PC-9 (cell line): ENCODE measurements around the gene ATL1. TPM values are rescaled to one million over a fixed set of nuclear protein-coding genes. Genes with fewer than 3 reads are reported as not detected.

Experiments
- BruUV-seq: library from RNA; stranded (reverse); fragments of 400-500 nt; replicated peaks from 2 replicates; lab custom pipeline; 2021; lab: Mats Ljungman, UMichigan
- CTCF ChIA-PET: fragments of 300-600 bp; sonication (Branson Sonifier 250); formaldehyde crosslinking; loops from one replicate; lab custom pipeline; 2022; ENCODE audit warnings: antibody characterized with exemption; lab: Charles Lee
- POLR2A ChIA-PET: fragments of 300-600 bp; sonication (Branson Sonifier 250); formaldehyde crosslinking; loops from one replicate; lab custom pipeline; 2022; ENCODE audit warnings: antibody characterized with exemption; ENCODE audit not compliant: unreplicated experiment; lab: Charles Lee
- DNase-seq, 2 experiments: peaks; one replicate each; pipeline versions ENCODE4 v3.0.0 to v3.0.0-alpha.2; 2015 to 2022; ENCODE audit warnings: mixed read lengths in 1 of 2
- H2AFZ ChIP-seq: fragments of 200-600 bp; sonication (generic); 2 replicates; pipeline ENCODE4 v1.8.1; 2017; ENCODE audit warnings: antibody characterized with exemption
- H3F3A ChIP-seq: fragments of 200-600 bp; sonication (generic); 2 replicates; pipeline ENCODE4 v1.8.1; 2017; ENCODE audit warnings: antibody characterized with exemption, mild to moderate bottlenecking, low read depth; ENCODE audit not compliant: insufficient read depth
- H3K27ac ChIP-seq: fragments of 200-600 bp; sonication (generic); 2 replicates; pipeline ENCODE4 v1.6.1; 2016; ENCODE audit warnings: mixed run types
- H3K27me3 ChIP-seq: fragments of 200-600 bp; sonication (generic); 2 replicates; pipeline ENCODE4 v1.6.1; 2016; ENCODE audit warnings: low read depth, mixed run types; ENCODE audit not compliant: insufficient read depth
- H3K36me3 ChIP-seq: fragments of 200-600 bp; sonication (generic); 2 replicates; pipeline ENCODE4 v1.6.1; 2016; ENCODE audit warnings: low read depth, mixed run types
- H3K4me1 ChIP-seq: fragments of 200-600 bp; sonication (generic); replicated peaks from 2 replicates; pipeline ENCODE4 v1.6.1; 2016; ENCODE audit warnings: mixed run types; ENCODE audit not compliant: insufficient read depth
- H3K4me2 ChIP-seq: fragments of 200-600 bp; sonication (generic); 2 replicates; pipeline ENCODE4 v1.6.1; 2017; ENCODE audit warnings: mixed run types
- H3K4me3 ChIP-seq: fragments of 200-600 bp; sonication (generic); 2 replicates; pipeline ENCODE4 v1.6.1; 2016; ENCODE audit warnings: mixed run types
- H3K79me2 ChIP-seq: fragments of 200-600 bp; sonication (generic); 2 replicates; pipeline ENCODE4 v1.6.1; 2017; ENCODE audit warnings: low read depth, mixed run types
- H3K9me2 ChIP-seq: fragments of 200-600 bp; sonication (generic); 2 replicates; pipeline ENCODE4 v1.8.1; 2017; ENCODE audit warnings: mild to moderate bottlenecking; ENCODE audit not compliant: insufficient read depth
- H3K9me3 ChIP-seq: fragments of 200-600 bp; sonication (generic); 2 replicates; pipeline ENCODE4 v1.8.1; 2016; ENCODE audit warnings: low read depth; ENCODE audit not compliant: insufficient read depth
- H4K20me1 ChIP-seq: fragments of 200-600 bp; sonication (generic); 2 replicates; pipeline ENCODE4 v1.8.1; 2017; ENCODE audit not compliant: insufficient read depth
- EZH2 ChIP-seq: fragments of 200-600 bp; sonication (generic); IDR thresholded peaks from 2 replicates; pipeline ENCODE4 v1.8.0; 2017; ENCODE audit warnings: antibody characterized with exemption, low read depth
- intact Hi-C: fragments of 100-400 bp; cut with micrococcal nuclease; formaldehyde crosslinking; loops from one replicate; pipeline ENCODE4 v1.10.0; 2022; ENCODE audit not compliant: unreplicated experiment
- total RNA-seq: library from RNA; stranded (reverse); gene quantifications from 2 replicates; pipeline ENCODE4 v1.2.3, GENCODE V29; 2021
- TF ChIP-seq, protein P1 (sequence below): fragments of 200-600 bp; sonication (generic); conservative IDR thresholded peaks from 2 replicates; pipeline ENCODE4 v1.6.1; 2017; ENCODE audit warnings: mixed run types, antibody characterized with exemption, mild to moderate bottlenecking, moderate library complexity

ATL1 gene
- total RNA-seq, 1 experiment from 2014 or later, result 4.3 TPM

DNA sequence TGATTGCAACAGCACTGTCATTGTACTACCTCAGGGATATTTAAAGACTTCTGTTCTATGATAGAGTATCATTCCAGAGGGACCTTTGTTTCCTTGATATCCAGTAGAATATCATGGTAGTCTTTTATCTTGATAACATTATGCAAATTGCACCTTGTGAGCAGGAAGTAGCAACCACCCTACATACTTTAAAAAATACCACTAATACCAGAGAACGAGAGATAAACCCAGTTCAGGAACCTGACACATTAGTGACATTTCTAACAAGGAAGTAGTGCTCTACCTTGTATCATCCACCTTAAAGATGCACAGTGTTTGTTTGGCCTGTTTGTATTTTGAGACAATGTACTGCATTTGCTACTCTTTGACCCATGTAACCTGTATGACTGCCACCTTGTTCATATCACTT, 18.8 kb upstream of the ATL1 start:
- Histone ChIP-seq H3K27ac (no peak overlapping the region), H3K4me3 (no peak overlapping the region), H3K79me2 (no peaks in the 10 kb centered on the region), H2AFZ (no peak overlapping the region), H3K4me2 (no peak overlapping the region), H3K36me3 (no peaks in the 10 kb centered on the region), H3K9me2 (no peaks in the 10 kb centered on the region), H3K4me1 (peaks cover 7% of the 10 kb centered on the region; the same call in 1 of the 2 replicates), H4K20me1 (no peaks in the 10 kb centered on the region), H3K9me3 (peaks cover 6% of the 10 kb centered on the region; the same call in 1 of the 2 replicates), H3F3A (no peaks in the 10 kb centered on the region; the same call in 1 of the 2 replicates), H3K27me3 (no peaks in the 10 kb centered on the region)
- BruUV-seq, result no TSS peak
- intact Hi-C loops, result no loop called here
- TF ChIP-seq, protein P1, sequence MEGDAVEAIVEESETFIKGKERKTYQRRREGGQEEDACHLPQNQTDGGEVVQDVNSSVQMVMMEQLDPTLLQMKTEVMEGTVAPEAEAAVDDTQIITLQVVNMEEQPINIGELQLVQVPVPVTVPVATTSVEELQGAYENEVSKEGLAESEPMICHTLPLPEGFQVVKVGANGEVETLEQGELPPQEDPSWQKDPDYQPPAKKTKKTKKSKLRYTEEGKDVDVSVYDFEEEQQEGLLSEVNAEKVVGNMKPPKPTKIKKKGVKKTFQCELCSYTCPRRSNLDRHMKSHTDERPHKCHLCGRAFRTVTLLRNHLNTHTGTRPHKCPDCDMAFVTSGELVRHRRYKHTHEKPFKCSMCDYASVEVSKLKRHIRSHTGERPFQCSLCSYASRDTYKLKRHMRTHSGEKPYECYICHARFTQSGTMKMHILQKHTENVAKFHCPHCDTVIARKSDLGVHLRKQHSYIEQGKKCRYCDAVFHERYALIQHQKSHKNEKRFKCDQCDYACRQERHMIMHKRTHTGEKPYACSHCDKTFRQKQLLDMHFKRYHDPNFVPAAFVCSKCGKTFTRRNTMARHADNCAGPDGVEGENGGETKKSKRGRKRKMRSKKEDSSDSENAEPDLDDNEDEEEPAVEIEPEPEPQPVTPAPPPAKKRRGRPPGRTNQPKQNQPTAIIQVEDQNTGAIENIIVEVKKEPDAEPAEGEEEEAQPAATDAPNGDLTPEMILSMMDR, result no peak
- no peak for TF ChIP-seq EZH2
- no peak for DNase-seq
- ChIA-PET POLR2A (no interaction called here), CTCF (interaction anchor here (0.6 to 0.9 kb wide), 4 partner anchors 56 to 236 kb away, joined by 3 to 8 read pairs (median 6); no protein-coding TSS in a partner anchor)

DNA sequence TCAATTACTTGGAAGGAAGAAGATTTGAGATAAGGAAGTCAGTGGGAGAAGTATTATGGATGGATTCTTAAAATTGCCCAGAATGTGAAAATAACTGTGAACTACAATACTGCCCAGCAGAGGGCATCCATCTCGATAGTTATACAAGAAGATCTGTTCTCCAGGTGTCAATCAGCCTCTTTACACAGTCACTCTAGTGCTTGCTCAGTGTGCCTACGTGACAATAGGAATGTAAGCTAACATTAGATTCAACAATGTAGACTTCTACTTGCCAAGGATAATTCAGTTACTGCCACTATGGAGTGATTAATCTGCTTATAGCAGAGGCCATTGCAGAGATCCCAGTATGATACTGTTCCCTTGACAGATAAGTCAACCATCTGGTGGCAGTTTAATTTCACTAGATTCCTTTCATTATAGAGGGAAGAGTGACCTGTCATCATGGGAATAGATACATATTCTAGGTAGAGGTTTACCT, 17.0 kb upstream of the ATL1 start:
- Histone ChIP-seq H4K20me1 (no peaks in the 10 kb centered on the region), H3K9me2 (no peaks in the 10 kb centered on the region), H3K27me3 (no peaks in the 10 kb centered on the region), H3F3A (no peaks in the 10 kb centered on the region; the same call in 1 of the 2 replicates), H3K4me3 (no peak overlapping the region), H3K9me3 (peaks cover 6% of the 10 kb centered on the region; the same call in 1 of the 2 replicates), H3K27ac (no peak overlapping the region), H3K79me2 (no peaks in the 10 kb centered on the region), H3K36me3 (no peaks in the 10 kb centered on the region), H3K4me2 (no peak overlapping the region), H3K4me1 (peaks cover 7% of the 10 kb centered on the region; the same call in 1 of the 2 replicates), H2AFZ (no peak overlapping the region)
- BruUV-seq, result no TSS peak
- TF ChIP-seq, protein P1, result peak; percentile 74
- no peak for TF ChIP-seq EZH2
- DNase-seq, result peak in 1 of 2 experiments; percentile 46
- ChIA-PET CTCF (interaction anchor here (0.6 to 1.2 kb wide), 2 partner anchors 58 to 123 kb away, joined by 3 to 5 read pairs; no protein-coding TSS in a partner anchor), POLR2A (no interaction called here)
- intact Hi-C loops, result no loop called here

DNA sequence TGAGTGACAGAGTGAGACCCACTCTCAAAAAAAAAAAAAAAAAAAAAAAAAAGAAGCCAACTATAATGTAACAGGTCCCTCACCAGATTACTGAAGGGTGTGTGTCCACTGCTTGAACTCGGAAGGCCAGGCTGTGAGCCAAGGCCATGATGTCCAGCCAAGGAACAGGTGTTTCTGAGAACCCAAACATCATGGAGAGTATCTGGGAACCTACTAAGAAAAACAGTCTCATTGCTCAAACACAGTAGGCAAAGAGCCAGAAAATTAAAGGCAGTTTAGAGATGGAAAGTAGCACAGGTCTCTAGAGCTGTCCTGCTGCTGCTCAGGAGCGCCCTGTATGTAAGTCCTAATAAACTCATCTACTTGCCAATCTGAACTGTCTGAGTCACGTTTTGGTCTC, 15.0 kb upstream of the ATL1 start:
- POLR2A ChIA-PET, result no interaction called here
- H3F3A ChIP-seq, result no peaks in the 10 kb centered on the region; the same call in 1 of the 2 replicates
- intact Hi-C loops, result no loop called here
- no peak overlapping the region for H3K4me2 ChIP-seq
- H3K36me3 ChIP-seq, result no peaks in the 10 kb centered on the region
- no peak overlapping the region for H2AFZ ChIP-seq
- CTCF ChIA-PET, result interaction anchor here (0.7 to 1.0 kb wide), 2 partner anchors 15 to 253 kb away, joined by 3 read pairs; partner anchors contain the start of gene ATL1
- no peaks in the 10 kb centered on the region for H3K27me3 ChIP-seq
- no peak for DNase-seq
- TF ChIP-seq, protein P1, result no peak
- H3K9me3 ChIP-seq, result peaks cover 6% of the 10 kb centered on the region; the same call in 1 of the 2 replicates
- H3K9me2 ChIP-seq, result no peaks in the 10 kb centered on the region
- H3K4me3 ChIP-seq, result no peak overlapping the region
- no TSS peak for BruUV-seq
- H3K79me2 ChIP-seq, result no peaks in the 10 kb centered on the region
- peaks cover 7% of the 10 kb centered on the region; the same call in 1 of the 2 replicates for H3K4me1 ChIP-seq
- no peaks in the 10 kb centered on the region for H4K20me1 ChIP-seq
- H3K27ac ChIP-seq, result no peak overlapping the region
